Suprapubic skin (tissue), 4 donors: Measurements from ENCODE around the gene GRID1. TPM values are rescaled to one million over a fixed set of nuclear protein-coding genes. Genes with fewer than 3 reads are reported as not detected.

Experiments
- DNase-seq, 2 donors: peaks; one replicate each; pipeline ENCODE4 v3.0.0-alpha.2; 2019; ENCODE audit warnings: low spot score in 2 of 2
- H3K27ac ChIP-seq: fragments of 200-600 bp; sonication (generic); one replicate; pipeline ENCODE4 v1.5.1; 2019
- H3K27me3 ChIP-seq: fragments of 200-600 bp; sonication (generic); one replicate; pipeline ENCODE4 v1.5.1; 2019
- H3K36me3 ChIP-seq: fragments of 200-600 bp; sonication (generic); one replicate; pipeline ENCODE4 v1.5.1; 2019
- H3K4me1 ChIP-seq: fragments of 200-600 bp; sonication (generic); one replicate; pipeline ENCODE4 v1.5.1; 2019
- H3K4me3 ChIP-seq: fragments of 200-600 bp; sonication (generic); one replicate; pipeline ENCODE4 v1.5.1; 2019; ENCODE audit warnings: mild to moderate bottlenecking
- H3K9me3 ChIP-seq: fragments of 200-600 bp; sonication (generic); one replicate; pipeline ENCODE4 v1.5.1; 2019
- CTCF ChIP-seq, 2 donors: fragments of 200-600 bp in 1 of 2; fragments of 450-650 bp in 1 of 2; sonication (generic) in 1 of 2; IDR thresholded peaks; one replicate each; pipeline ENCODE4 v1.5.1; 2016 to 2019; ENCODE audit warnings: antibody characterized with exemption in 2 of 2, mild to moderate bottlenecking in 1 of 2, moderate library complexity in 1 of 2
- EP300 ChIP-seq: sonication (generic); formaldehyde crosslinking; IDR thresholded peaks from one replicate; pipeline ENCODE4 v1.6.1; 2017; ENCODE audit warnings: antibody characterized with exemption
- POLR2A ChIP-seq, 2 donors: fragments of 450-650 bp; IDR thresholded peaks; one replicate each; pipeline ENCODE4 v1.6.1; 2017; ENCODE audit warnings: antibody characterized with exemption in 2 of 2, mild to moderate bottlenecking in 2 of 2, moderate library complexity in 2 of 2
- POLR2AphosphoS5 ChIP-seq, 3 donors: sonication (generic); formaldehyde crosslinking; IDR thresholded peaks; one replicate each; pipeline ENCODE4 v1.6.1; 2017; ENCODE audit warnings: antibody characterized with exemption in 3 of 3
- WGBS: methylation state at CpG from one replicate; pipeline ENCODE4 v1.1.5; 2018; 5-methylcytosine and 5-hydroxymethylcytosine counted together
- total RNA-seq, 4 donors: library from RNA; depleted of rRNA; stranded (reverse); fragments of >200 nt; gene quantifications; one replicate each; pipeline ENCODE4 v1.1.0, GENCODE V29; 2016

The GRID1 gene
- total RNA-seq, 4 donors from 2014 or later, result 1.8 to 3.1 (median 2.4) TPM

- DNase-seq, result peak in 1 of 2 donors; percentile 16
- H3K9me3 ChIP-seq, result no peaks in the 10 kb centered on the region
- H3K27me3 ChIP-seq, result no peaks in the 10 kb centered on the region
- H3K36me3 ChIP-seq, result no peaks in the 10 kb centered on the region
- H3K4me1 ChIP-seq, result no peaks in the 10 kb centered on the region
- no peak for TF ChIP-seq CTCF (IDR thresholded peaks at IDR 0.05)
- no peak overlapping the region for H3K27ac ChIP-seq
- H3K4me3 ChIP-seq, result no peak overlapping the region
- 95% methylated on average over 6 of the region's 6 CpGs for WGBS
These were observed 174.4 kb downstream of the GRID1 start for GRCh38 chr10:86192147-86192546.

- Histone ChIP-seq H3K27ac (no peak overlapping the region), H3K4me1 (no peaks in the 10 kb centered on the region), H3K9me3 (no peaks in the 10 kb centered on the region), H3K4me3 (no peak overlapping the region), H3K36me3 (no peaks in the 10 kb centered on the region), H3K27me3 (no peaks in the 10 kb centered on the region)
- WGBS, result 95% methylated on average over 4 of the region's 4 CpGs
- peak; percentile 30 to 57 for DNase-seq
- TF ChIP-seq POLR2AphosphoS5 (IDR thresholded peaks at IDR 0.05), result no peak
- TF ChIP-seq CTCF (IDR thresholded peaks at IDR 0.05), result no peak
- no peak for TF ChIP-seq EP300
- no peak for TF ChIP-seq POLR2A (IDR thresholded peaks at IDR 0.05)
These were observed 174.9 kb downstream of the GRID1 start for GRCh38 chr10:86191686-86192085.

GRCh38 chr10:86191166-86191565 is 175.4 kb downstream of the GRID1 start:
- no peaks in the 10 kb centered on the region for H3K27me3 ChIP-seq
- peak; percentile 21 to 54 for DNase-seq
- no peaks in the 10 kb centered on the region for H3K9me3 ChIP-seq
- no peak for TF ChIP-seq POLR2A (IDR thresholded peaks at IDR 0.05)
- no peak for TF ChIP-seq POLR2AphosphoS5 (IDR thresholded peaks at IDR 0.05)
- no peak for TF ChIP-seq EP300
- TF ChIP-seq CTCF (IDR thresholded peaks at IDR 0.05), result no peak
- H3K36me3 ChIP-seq, result no peaks in the 10 kb centered on the region
- H3K4me1 ChIP-seq, result no peaks in the 10 kb centered on the region
- WGBS, result 77% methylated on average over 2 of the region's 2 CpGs
- no peak overlapping the region for H3K4me3 ChIP-seq
- H3K27ac ChIP-seq, result no peak overlapping the region

GRCh38 chr10:86190291-86190690 is 176.3 kb downstream of the GRID1 start:
- Histone ChIP-seq H3K9me3 (no peaks in the 10 kb centered on the region), H3K4me3 (no peak overlapping the region), H3K4me1 (no peaks in the 10 kb centered on the region), H3K27me3 (no peaks in the 10 kb centered on the region), H3K36me3 (no peaks in the 10 kb centered on the region), H3K27ac (no peak overlapping the region)
- TF ChIP-seq POLR2A (IDR thresholded peaks at IDR 0.05) (no peak), CTCF (IDR thresholded peaks at IDR 0.05) (no peak)
- peak; percentile 21 to 29 for DNase-seq
- 76% methylated on average over 2 of the region's 2 CpGs for WGBS

- Histone ChIP-seq H3K4me1 (no peaks in the 10 kb centered on the region), H3K9me3 (no peaks in the 10 kb centered on the region), H3K27ac (no peak overlapping the region), H3K36me3 (no peaks in the 10 kb centered on the region), H3K4me3 (no peak overlapping the region), H3K27me3 (no peaks in the 10 kb centered on the region)
- DNase-seq, result peak; percentile 26 to 28
- no peak for TF ChIP-seq EP300
- no peak for TF ChIP-seq POLR2AphosphoS5 (IDR thresholded peaks at IDR 0.05)
- TF ChIP-seq CTCF (IDR thresholded peaks at IDR 0.05), result no peak
- TF ChIP-seq POLR2A (IDR thresholded peaks at IDR 0.05), result no peak
- 88% methylated on average over 7 of the region's 8 CpGs for WGBS
These were observed 176.7 kb downstream of the GRID1 start for GRCh38 chr10:86189891-86190290.
